22Rv1 (cell line): ENCODE measurements around the gene RNU7-1.

Experiments
- H3K27ac ChIP-seq: fragments of 450-650 bp; 2 replicates; pipeline ENCODE4 v1.5.1; 2017
- CTCF ChIP-seq: fragments of 450-650 bp; IDR thresholded peaks from 2 replicates; pipeline ENCODE4 v1.5.1; 2017; ENCODE audit warnings: mild to moderate bottlenecking
- ZFX ChIP-seq: fragments of 450-650 bp; IDR thresholded peaks from 2 replicates; pipeline ENCODE4 v1.6.1; 2017; ENCODE audit warnings: antibody characterized with exemption, borderline replicate concordance

The RNU7-1 gene

GRCh38 chr12:6948873-6949594 is 5.4 kb downstream of the RNU7-1 start:
- no peak for TF ChIP-seq ZFX
- TF ChIP-seq CTCF, result no peak
- H3K27ac ChIP-seq, result 0 out of 2 replicates have a peak overlapping the region, but pooled peaks have one; percentile 3

GRCh38 chr12:6950401-6950801 is 6.8 kb downstream of the RNU7-1 start:
- H3K27ac ChIP-seq, result 0 out of 2 replicates have a peak overlapping the region, but pooled peaks have one; percentile 2
- no peak for TF ChIP-seq ZFX
- TF ChIP-seq CTCF, result peak; percentile 30

GRCh38 chr12:6950811-6951540 is 7.4 kb downstream of the RNU7-1 start, which contains the start of gene PTPN6:
Gene PTPN6, plus strand, starts transcription at chr12:6951356. Its CDS starts 157 bp downstream, at chr12:6951513.
- TF ChIP-seq CTCF, result no peak
- TF ChIP-seq ZFX, result no peak
- 0 out of 2 replicates have a peak within 1 kb of the TSS, but pooled peaks have one; percentile 2 for H3K27ac ChIP-seq

GRCh38 chr12:6951551-6952120 is 8.0 kb downstream of the RNU7-1 start:
- no peak for TF ChIP-seq ZFX
- no peak for TF ChIP-seq CTCF
- H3K27ac ChIP-seq, result no peak overlapping the region

GRCh38 chr12:6952121-6952862 is 8.7 kb downstream of the RNU7-1 start:
- H3K27ac ChIP-seq, result no peak overlapping the region

More at GRCh38 chr12:6952121-6952862, 8.7 kb downstream of the RNU7-1 start:
- TF ChIP-seq ZFX (no peak), CTCF (no peak)
